Prostate gland (tissue), 2 donors: ENCODE data around the gene SCTR.

Experiments
- POLR2A ChIP-seq: fragments of 450-650 bp; IDR thresholded peaks from one replicate; pipeline ENCODE4 v1.6.1; 2016; ENCODE audit warnings: antibody characterized with exemption, mild to moderate bottlenecking
- POLR2AphosphoS5 ChIP-seq: sonication (generic); formaldehyde crosslinking; IDR thresholded peaks from one replicate; pipeline ENCODE4 v1.6.1; 2017; ENCODE audit warnings: antibody characterized with exemption
- TF ChIP-seq, protein P1 (sequence below), 4 experiments: fragments of 200-600 bp in 2 of 4; fragments of 450-650 bp in 2 of 4; sonication (generic) in 2 of 4; IDR thresholded peaks; 1 replicate in 3 of 4; 2 replicates in 1 of 4; pipeline ENCODE4 v1.5.1; 2016 to 2019; ENCODE audit warnings: antibody characterized with exemption in 4 of 4, mild to moderate bottlenecking in 2 of 4, moderate library complexity in 2 of 4

DNA sequence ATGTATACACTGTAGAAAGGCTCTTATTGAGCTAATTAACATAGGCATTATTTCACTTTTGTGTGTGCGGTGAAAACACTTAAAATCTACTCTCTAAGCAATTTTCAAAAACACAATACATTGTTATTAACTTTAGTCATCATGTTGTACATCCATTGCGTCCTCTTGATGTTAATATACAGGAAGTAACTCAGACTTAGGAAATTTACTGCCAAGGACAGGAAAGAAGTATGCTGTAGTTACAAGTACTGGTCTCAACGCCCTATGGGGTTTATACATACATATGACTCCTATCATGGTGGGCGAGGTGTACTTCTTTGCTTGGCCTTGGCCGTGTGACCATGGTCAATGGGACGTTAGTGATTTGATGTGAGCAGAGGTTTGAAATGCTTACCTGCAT lies 15.5 kb downstream of the SCTR start:
- TF ChIP-seq, protein P1, sequence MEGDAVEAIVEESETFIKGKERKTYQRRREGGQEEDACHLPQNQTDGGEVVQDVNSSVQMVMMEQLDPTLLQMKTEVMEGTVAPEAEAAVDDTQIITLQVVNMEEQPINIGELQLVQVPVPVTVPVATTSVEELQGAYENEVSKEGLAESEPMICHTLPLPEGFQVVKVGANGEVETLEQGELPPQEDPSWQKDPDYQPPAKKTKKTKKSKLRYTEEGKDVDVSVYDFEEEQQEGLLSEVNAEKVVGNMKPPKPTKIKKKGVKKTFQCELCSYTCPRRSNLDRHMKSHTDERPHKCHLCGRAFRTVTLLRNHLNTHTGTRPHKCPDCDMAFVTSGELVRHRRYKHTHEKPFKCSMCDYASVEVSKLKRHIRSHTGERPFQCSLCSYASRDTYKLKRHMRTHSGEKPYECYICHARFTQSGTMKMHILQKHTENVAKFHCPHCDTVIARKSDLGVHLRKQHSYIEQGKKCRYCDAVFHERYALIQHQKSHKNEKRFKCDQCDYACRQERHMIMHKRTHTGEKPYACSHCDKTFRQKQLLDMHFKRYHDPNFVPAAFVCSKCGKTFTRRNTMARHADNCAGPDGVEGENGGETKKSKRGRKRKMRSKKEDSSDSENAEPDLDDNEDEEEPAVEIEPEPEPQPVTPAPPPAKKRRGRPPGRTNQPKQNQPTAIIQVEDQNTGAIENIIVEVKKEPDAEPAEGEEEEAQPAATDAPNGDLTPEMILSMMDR (IDR thresholded peaks at IDR 0.05), result no peak
- TF ChIP-seq POLR2A (no peak), POLR2AphosphoS5 (no peak)
